H1 (cell line): ENCODE results near the gene ATCAY. TPM values are rescaled to one million over a fixed set of nuclear protein-coding genes. Genes with fewer than 3 reads are reported as not detected.
A peak's percentile ranks its signal among the peaks of the same experiment; 100 is the strongest.

Source experiments
- CTCF ChIA-PET: fragments of 300-600 bp; sonication (Branson Sonifier 250); formaldehyde crosslinking; loops from one replicate; lab custom pipeline; 2021; ENCODE audit not compliant: partially characterized antibody; lab: Charles Lee
- POLR2A ChIA-PET: fragments of 300-600 bp; sonication (Branson Sonifier 250); formaldehyde crosslinking; loops from one replicate; lab custom pipeline; 2021; ENCODE audit warnings: inconsistent platforms; ENCODE audit not compliant: partially characterized antibody; lab: Charles Lee
- DNase-seq, 2 experiments: peaks; one replicate each; pipeline versions ENCODE4 v3.0.0 to v3.0.0-alpha.2; 2010 to 2022; ENCODE audit warnings: low spot score in 2 of 2, low read depth in 1 of 2, mixed read lengths in 1 of 2
- FAIRE-seq: peaks from 2 replicates; lab custom pipeline; 2011; peaks lifted over from hg19 to GRCh38; lab: Jason Lieb, UNC
- H2AFZ ChIP-seq: 2 replicates; pipeline ENCODE4 v1.8.1; 2012; ENCODE audit warnings: low read length, inconsistent platforms
- H2AK5ac ChIP-seq: 2 replicates; pipeline ENCODE4 v1.6.1; 2013; ENCODE audit warnings: low read depth, low read length
- H2BK120ac ChIP-seq: replicated peaks from 2 replicates; pipeline ENCODE3; 2013; ENCODE audit warnings: low read depth, low read length, inconsistent platforms
- H2BK12ac ChIP-seq: 2 replicates; pipeline ENCODE4 v1.6.1; 2013; ENCODE audit warnings: low read depth, low read length
- H2BK15ac ChIP-seq: 2 replicates; pipeline ENCODE4 v1.6.1; 2013; ENCODE audit warnings: low read length
- H2BK20ac ChIP-seq: 2 replicates; pipeline ENCODE4 v1.6.1; 2013; ENCODE audit warnings: low read length
- H2BK5ac ChIP-seq: 2 replicates; pipeline ENCODE4 v1.6.1; 2013; ENCODE audit warnings: low read depth, low read length
- H3K14ac ChIP-seq: 2 replicates; pipeline ENCODE4 v1.6.1; 2013; ENCODE audit warnings: inconsistent platforms; ENCODE audit not compliant: insufficient read length
- H3K18ac ChIP-seq: 2 replicates; pipeline ENCODE4 v1.6.1; 2013; ENCODE audit warnings: low read length; ENCODE audit errors: extremely low read depth
- H3K23ac ChIP-seq: 2 replicates; pipeline ENCODE4 v1.6.1; 2013; ENCODE audit warnings: inconsistent platforms; ENCODE audit not compliant: insufficient read length
- H3K23me2 ChIP-seq: 2 replicates; pipeline ENCODE4 v1.6.1; 2013; ENCODE audit warnings: low read depth, low read length
- H3K27ac ChIP-seq: 2 replicates; pipeline ENCODE4 v1.6.1; 2011; ENCODE audit warnings: low read depth, low read length, inconsistent platforms
- H3K27me3 ChIP-seq, 4 experiments: replicated peaks in 1 of 4; 1 replicate in 1 of 4; 2 replicates in 3 of 4; pipeline versions ENCODE4 v1.6.1 to v1.8.1; 2011 to 2013; ENCODE audit warnings: low read length in 3 of 4, mild to moderate bottlenecking in 3 of 4, inconsistent platforms in 2 of 4, mixed read lengths in 2 of 4, moderate library complexity in 1 of 4; ENCODE audit not compliant: control insufficient read depth in 3 of 4, insufficient read depth in 3 of 4; ENCODE audit errors: extremely low read depth in 1 of 4
- H3K36me3 ChIP-seq, 4 experiments: 2 replicates each; pipeline versions ENCODE4 v1.6.1 to v1.8.1; 2011 to 2013; ENCODE audit warnings: mild to moderate bottlenecking in 4 of 4, low read length in 3 of 4, moderate library complexity in 2 of 4, control low read depth in 1 of 4, inconsistent platforms in 1 of 4; ENCODE audit not compliant: insufficient read depth in 4 of 4, control insufficient read depth in 2 of 4
- H3K4ac ChIP-seq: replicated peaks from 2 replicates; pipeline ENCODE3; 2013; ENCODE audit warnings: low read length, low read depth, mixed read lengths, inconsistent platforms; ENCODE audit not compliant: insufficient read length
- H3K4me1 ChIP-seq, 4 experiments: replicated peaks in 1 of 4; 1 replicate in 1 of 4; 2 replicates in 3 of 4; pipeline versions ENCODE4 v1.6.1 to v1.8.1; 2011 to 2013; ENCODE audit warnings: low read length in 3 of 4, inconsistent platforms in 2 of 4, mixed read lengths in 1 of 4; ENCODE audit not compliant: insufficient read depth in 4 of 4, control insufficient read depth in 3 of 4
- H3K4me2 ChIP-seq, 2 experiments: 2 replicates each; pipeline versions ENCODE4 v1.6.1 to v1.8.1; 2011 to 2013; ENCODE audit warnings: low read depth in 2 of 2, low read length in 2 of 2, control low read depth in 1 of 2, inconsistent platforms in 1 of 2, mild to moderate bottlenecking in 1 of 2; ENCODE audit not compliant: insufficient read depth in 1 of 2
- H3K4me3 ChIP-seq, 4 experiments: fragments of 200-600, 300-600 bp in 1 of 4; sonication (generic), shearing (Covaris generic), sonication (Bioruptor Twin) in 1 of 4; 2 replicates each; pipeline versions ENCODE4 v1.5.1 to v1.8.1; 2011 to 2016; ENCODE audit warnings: low read length in 4 of 4, low read depth in 3 of 4, control low read depth in 2 of 4, inconsistent platforms in 2 of 4, mild to moderate bottlenecking in 2 of 4, mixed read lengths in 1 of 4, moderate library complexity in 1 of 4; ENCODE audit not compliant: insufficient read depth in 2 of 4; ENCODE audit errors: extremely low read depth in 1 of 4
- H3K56ac ChIP-seq: replicated peaks from 2 replicates; pipeline ENCODE3; 2013; ENCODE audit warnings: low read depth, mild to moderate bottlenecking, mixed read lengths, low read length, inconsistent platforms; ENCODE audit not compliant: insufficient read length
- H3K79me1 ChIP-seq: 2 replicates; pipeline ENCODE4 v1.6.1; 2013; ENCODE audit warnings: low read depth, low read length, control low read depth
- H3K79me2 ChIP-seq, 2 experiments: 2 replicates each; pipeline versions ENCODE4 v1.6.1 to v1.8.1; 2012 to 2013; ENCODE audit warnings: low read length in 2 of 2, mild to moderate bottlenecking in 2 of 2, inconsistent platforms in 1 of 2; ENCODE audit not compliant: insufficient read depth in 2 of 2, control insufficient read depth in 1 of 2
- H3K9ac ChIP-seq, 4 experiments: replicated peaks in 1 of 4; 1 replicate in 1 of 4; 2 replicates in 3 of 4; pipeline versions ENCODE4 v1.6.1 to v1.8.1; 2011 to 2013; ENCODE audit warnings: low read depth in 3 of 4, low read length in 3 of 4, control low read depth in 2 of 4, mild to moderate bottlenecking in 2 of 4, moderate library complexity in 2 of 4, inconsistent platforms in 1 of 4; ENCODE audit errors: extremely low read depth in 1 of 4
- H3K9me3 ChIP-seq, 2 experiments: 2 replicates each; pipeline versions ENCODE4 v1.6.1 to v1.8.1; 2012 to 2013; ENCODE audit warnings: mild to moderate bottlenecking in 2 of 2, moderate library complexity in 2 of 2, control low read depth in 1 of 2, inconsistent platforms in 1 of 2, low read depth in 1 of 2, low read length in 1 of 2, mixed read lengths in 1 of 2; ENCODE audit not compliant: insufficient read depth in 2 of 2
- H4K20me1 ChIP-seq, 2 experiments: replicated peaks in 1 of 2; 2 replicates each; pipeline versions ENCODE3 to v1.8.1; 2011 to 2013; ENCODE audit warnings: inconsistent platforms in 2 of 2, low read length in 2 of 2, mild to moderate bottlenecking in 1 of 2; ENCODE audit not compliant: insufficient read depth in 2 of 2, control insufficient read depth in 1 of 2
- H4K5ac ChIP-seq: 2 replicates; pipeline ENCODE4 v1.6.1; 2013; ENCODE audit warnings: low read length, low read depth, mixed read lengths, inconsistent platforms; ENCODE audit not compliant: insufficient read length
- H4K8ac ChIP-seq: 2 replicates; pipeline ENCODE4 v1.8.0; 2013; ENCODE audit warnings: mild to moderate bottlenecking, moderate library complexity, low read length, inconsistent platforms; ENCODE audit not compliant: insufficient read depth; ENCODE audit errors: extremely low read depth
- H4K91ac ChIP-seq: replicated peaks from 2 replicates; pipeline ENCODE3; 2013; ENCODE audit warnings: low read length, mixed read lengths, inconsistent platforms; ENCODE audit not compliant: insufficient read length
- RAD21 ChIP-seq, 2 experiments: IDR thresholded peaks in 1 of 2; conservative IDR thresholded peaks in 1 of 2; 2 replicates each; pipeline ENCODE4 v1.6.1; 2011; ENCODE audit warnings: low read depth in 2 of 2, low read length in 2 of 2, improper control_type of control experiment in 1 of 2, inconsistent platforms in 1 of 2, mild to moderate bottlenecking in 1 of 2, moderate library complexity in 1 of 2
- SRF ChIP-seq: IDR thresholded peaks from 2 replicates; pipeline ENCODE4 v1.6.1; 2011; ENCODE audit warnings: mild to moderate bottlenecking, low read depth, low read length, moderate library complexity
- TAF1 ChIP-seq: IDR thresholded peaks from 2 replicates; pipeline ENCODE4 v1.6.1; 2011; ENCODE audit warnings: mild to moderate bottlenecking, low read depth, low read length
- TEAD4 ChIP-seq: IDR thresholded peaks from 2 replicates; pipeline ENCODE4 v1.6.1; 2012; ENCODE audit warnings: low read depth, low read length, inconsistent platforms, mixed read lengths
- WGBS, 2 experiments: shearing (Covaris generic) in 1 of 2; methylation state at CpG; one replicate each; pipeline versions ENCODE4 v1.1.6 to v1.1.7; 2013 to 2015; ENCODE audit warnings: low lambda C conversion rate in 2 of 2, mixed read lengths in 2 of 2, inconsistent platforms in 1 of 2, low coverage in 1 of 2, missing lambda C conversion rate in 1 of 2; ENCODE audit not compliant: insufficient replicate concordance in 2 of 2, insufficient coverage in 1 of 2, insufficient read length in 1 of 2; ENCODE audit errors: extremely low coverage in 1 of 2, missing lambda C conversion rate in 1 of 2; 5-methylcytosine and 5-hydroxymethylcytosine counted together
- polyA plus RNA-seq, 7 experiments: library from polyadenylated mRNA; depleted of rRNA in 3 of 7; stranded (reverse) in 5 of 7; unstranded in 2 of 7; fragments of >200 nt in 5 of 7; fragments of 200-250 nt in 2 of 7; gene quantifications; 1 replicate in 5 of 7; 2 replicates in 1 of 7; 4 replicates in 1 of 7; pipeline versions ENCODE4 v1.2.1 to v1.2.3, GENCODE V29; 2011 to 2013; ENCODE audit warnings: missing spikeins in 2 of 7, mixed read lengths in 2 of 7
- total RNA-seq: library from RNA; stranded (reverse); fragmentation: NEBNext Ultra II Directional; extraction: Animal tissue kit (Norgen Biotek cat#: 25700); gene quantifications from 2 replicates; pipeline ENCODE4 v1.2.1, GENCODE V29; 2021
- TF ChIP-seq, protein P1 (sequence below), 3 experiments: IDR thresholded peaks; 1 replicate in 2 of 3; 2 replicates in 1 of 3; pipeline versions ENCODE4 v1.5.1 to v1.6.1; 2011; ENCODE audit warnings: low read length in 3 of 3, mild to moderate bottlenecking in 3 of 3, inconsistent platforms in 2 of 3, low read depth in 1 of 3, moderate library complexity in 1 of 3; ENCODE audit not compliant: insufficient read depth in 1 of 3; ENCODE audit errors: control extremely low read depth in 1 of 3
- TF ChIP-seq, protein P2 (sequence below): IDR thresholded peaks from 2 replicates; pipeline ENCODE4 v1.6.1; 2012; ENCODE audit warnings: low read length, inconsistent platforms
- TF ChIP-seq, protein P3 (sequence below): IDR thresholded peaks from 2 replicates; pipeline ENCODE4 v1.6.1; 2012; ENCODE audit warnings: inconsistent platforms

The ATCAY gene
- total and polyA plus RNA-seq, 2 of the 8 experiments (the other 6 are each of a cell fraction or from before 2014, with no cell fraction given), result 24.4 to 33.8 TPM

DNA sequence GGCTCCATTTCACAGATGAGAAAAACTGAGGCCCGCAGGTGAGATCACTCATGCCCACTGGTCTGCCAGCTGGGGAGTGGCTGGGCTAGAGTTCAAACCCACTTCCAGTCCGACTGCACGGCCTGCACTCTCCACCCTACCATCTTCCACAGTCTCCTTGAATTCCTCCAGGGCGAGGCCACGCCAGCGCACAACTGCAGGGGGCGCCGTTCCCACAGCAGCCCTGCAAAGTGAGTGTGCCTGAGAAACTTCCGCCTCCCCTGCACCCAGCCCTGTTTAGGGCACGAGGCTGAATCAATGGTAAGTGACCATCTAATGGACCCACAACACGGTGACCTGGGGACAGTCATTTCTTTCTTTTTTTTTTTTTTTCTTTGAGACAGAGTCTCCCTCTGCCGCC is 829 bp upstream of the ATCAY start:
- FAIRE-seq, result no peak
- TF ChIP-seq RAD21 (IDR thresholded peaks at IDR 0.05 in 1 of 2, conservative IDR thresholded peaks at IDR 0.05 in 1 of 2; ENCODE audit: low read depth in 2 of 2, low read length in 2 of 2) (peak; percentile 38 to 53; a peak in 3 of 4 replicates), TAF1 (no peak), SRF (no peak), TEAD4 (no peak)
- TF ChIP-seq, protein P1, sequence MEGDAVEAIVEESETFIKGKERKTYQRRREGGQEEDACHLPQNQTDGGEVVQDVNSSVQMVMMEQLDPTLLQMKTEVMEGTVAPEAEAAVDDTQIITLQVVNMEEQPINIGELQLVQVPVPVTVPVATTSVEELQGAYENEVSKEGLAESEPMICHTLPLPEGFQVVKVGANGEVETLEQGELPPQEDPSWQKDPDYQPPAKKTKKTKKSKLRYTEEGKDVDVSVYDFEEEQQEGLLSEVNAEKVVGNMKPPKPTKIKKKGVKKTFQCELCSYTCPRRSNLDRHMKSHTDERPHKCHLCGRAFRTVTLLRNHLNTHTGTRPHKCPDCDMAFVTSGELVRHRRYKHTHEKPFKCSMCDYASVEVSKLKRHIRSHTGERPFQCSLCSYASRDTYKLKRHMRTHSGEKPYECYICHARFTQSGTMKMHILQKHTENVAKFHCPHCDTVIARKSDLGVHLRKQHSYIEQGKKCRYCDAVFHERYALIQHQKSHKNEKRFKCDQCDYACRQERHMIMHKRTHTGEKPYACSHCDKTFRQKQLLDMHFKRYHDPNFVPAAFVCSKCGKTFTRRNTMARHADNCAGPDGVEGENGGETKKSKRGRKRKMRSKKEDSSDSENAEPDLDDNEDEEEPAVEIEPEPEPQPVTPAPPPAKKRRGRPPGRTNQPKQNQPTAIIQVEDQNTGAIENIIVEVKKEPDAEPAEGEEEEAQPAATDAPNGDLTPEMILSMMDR (IDR thresholded peaks at IDR 0.05; ENCODE audit: control extremely low read depth in 1 of 3, insufficient read depth in 1 of 3, low read depth in 1 of 3, low read length in 3 of 3), result peak; percentile 39 to 81 (median 68)
- TF ChIP-seq, protein P2, sequence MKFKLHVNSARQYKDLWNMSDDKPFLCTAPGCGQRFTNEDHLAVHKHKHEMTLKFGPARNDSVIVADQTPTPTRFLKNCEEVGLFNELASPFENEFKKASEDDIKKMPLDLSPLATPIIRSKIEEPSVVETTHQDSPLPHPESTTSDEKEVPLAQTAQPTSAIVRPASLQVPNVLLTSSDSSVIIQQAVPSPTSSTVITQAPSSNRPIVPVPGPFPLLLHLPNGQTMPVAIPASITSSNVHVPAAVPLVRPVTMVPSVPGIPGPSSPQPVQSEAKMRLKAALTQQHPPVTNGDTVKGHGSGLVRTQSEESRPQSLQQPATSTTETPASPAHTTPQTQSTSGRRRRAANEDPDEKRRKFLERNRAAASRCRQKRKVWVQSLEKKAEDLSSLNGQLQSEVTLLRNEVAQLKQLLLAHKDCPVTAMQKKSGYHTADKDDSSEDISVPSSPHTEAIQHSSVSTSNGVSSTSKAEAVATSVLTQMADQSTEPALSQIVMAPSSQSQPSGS, result no peak
- TF ChIP-seq, protein P3, sequence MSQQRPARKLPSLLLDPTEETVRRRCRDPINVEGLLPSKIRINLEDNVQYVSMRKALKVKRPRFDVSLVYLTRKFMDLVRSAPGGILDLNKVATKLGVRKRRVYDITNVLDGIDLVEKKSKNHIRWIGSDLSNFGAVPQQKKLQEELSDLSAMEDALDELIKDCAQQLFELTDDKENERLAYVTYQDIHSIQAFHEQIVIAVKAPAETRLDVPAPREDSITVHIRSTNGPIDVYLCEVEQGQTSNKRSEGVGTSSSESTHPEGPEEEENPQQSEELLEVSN, result no peak

More for the DNA sequence above, 829 bp upstream of the ATCAY start:
- Histone ChIP-seq H3K4ac (no peak overlapping the region), H4K91ac (no peak overlapping the region), H3K4me1 (peaks cover 0 to 4% (median 0%) of the 10 kb centered on the region in 4 experiments; a peak in 2 of 7 replicates), H3K27ac (no peak overlapping the region), H3K4me2 (peak overlapping the region in 1 of 2 experiments; percentile 96; a peak in 1 of 4 replicates), H3K18ac (no peak overlapping the region), H3K27me3 (no peaks in the 10 kb centered on the region; a peak in 1 of 7 replicates), H4K8ac (no peak overlapping the region), H2BK15ac (no peak overlapping the region), H2BK120ac (no peak overlapping the region), H2AK5ac (no peak overlapping the region), H3K9me3 (no peaks in the 10 kb centered on the region), H3K79me1 (peaks cover 7% of the 10 kb centered on the region), H4K5ac (no peak overlapping the region), H3K36me3 (peaks cover 0 to 5% (median 2%) of the 10 kb centered on the region in 4 experiments; a peak in 2 of 8 replicates), H3K9ac (no peak overlapping the region), H3K4me3 (no peak overlapping the region), H3K56ac (no peak overlapping the region), H3K23me2 (peaks cover 9% of the 10 kb centered on the region; the same call in 1 of the 2 replicates), H4K20me1 (no peaks in the 10 kb centered on the region), H2AFZ (no peak overlapping the region), H3K14ac (no peak overlapping the region), H2BK5ac (no peak overlapping the region), H3K23ac (no peak overlapping the region), H2BK12ac (no peak overlapping the region), H3K79me2 (peaks cover 0 to 2% of the 10 kb centered on the region in 2 experiments; a peak in 1 of 4 replicates), H2BK20ac (no peak overlapping the region)
- DNase-seq, result peak in 1 of 2 experiments; percentile 64
- ChIA-PET POLR2A (interaction anchor here (1.4 to 2.1 kb wide), 4 partner anchors 8 to 98 kb away, joined by 3 to 19 read pairs (median 5); partner anchors contain the start of gene NMRK2), CTCF (interaction anchor here (0.7 kb wide), 1 partner anchor 16 kb away, joined by 3 read pairs; no protein-coding TSS in a partner anchor)
- WGBS, 2 experiments, result 77% methylated on average over 11 of the region's 12 CpGs; no CpG with 5 or more reads in 1 of the 2 experiments
